CD4-positive, alpha-beta T cell treated with Interleukin-17A for 1 hour (primary cell): ENCODE data around the gene ZCCHC4.

Experiments used
- DNase-seq: peaks from one replicate; pipeline ENCODE4 v3.0.0-alpha.2; 2020

ZCCHC4 gene

GRCh38 chr4:25379591-25379990, 67.0 kb downstream of the ZCCHC4 start:
- DNase-seq = no peak

GRCh38 chr4:25383647-25384046, 71.1 kb downstream of the ZCCHC4 start:
- no peak for DNase-seq

- no peak for DNase-seq
Observed at GRCh38 chr4:25386926-25387325, 74.4 kb downstream of the ZCCHC4 start.

- DNase-seq = no peak
Observed at GRCh38 chr4:25397305-25397704, 84.7 kb downstream of the ZCCHC4 start.

GRCh38 chr4:25399510-25399909, 86.9 kb downstream of the ZCCHC4 start:
- DNase-seq = no peak

GRCh38 chr4:25401066-25401465, 88.5 kb downstream of the ZCCHC4 start:
- DNase-seq = no peak

GRCh38 chr4:25402521-25402920, 89.9 kb downstream of the ZCCHC4 start:
- DNase-seq = no peak

GRCh38 chr4:25403699-25404098, 91.1 kb downstream of the ZCCHC4 start:
- no peak for DNase-seq

GRCh38 chr4:25405453-25405852, 92.9 kb downstream of the ZCCHC4 start:
- no peak for DNase-seq

- no peak for DNase-seq
Observed at GRCh38 chr4:25406081-25406692, 93.6 kb downstream of the ZCCHC4 start.

GRCh38 chr4:25410820-25411529, 98.4 kb downstream of the ZCCHC4 start:
- no peak for DNase-seq

- DNase-seq = no peak
Observed at GRCh38 chr4:25413261-25413660, 100.7 kb downstream of the ZCCHC4 start.

GRCh38 chr4:25417014-25417413, 104.4 kb downstream of the ZCCHC4 start:
- DNase-seq = no peak
